Right atrium auricular region (tissue), 2 donors: ENCODE measurements around the gene LITAF. TPM values are rescaled to one million over a fixed set of nuclear protein-coding genes. Genes with fewer than 3 reads are reported as not detected.

Source experiments
- DNase-seq: peaks from one replicate; pipeline ENCODE4 v3.0.0-alpha.2; 2019; ENCODE audit warnings: low spot score
- H3K27ac ChIP-seq, 2 donors: fragments of 200-600 bp; sonication (generic); 1 replicate in 1 of 2; 2 replicates in 1 of 2; pipeline ENCODE4 v1.5.1; 2016 to 2019
- H3K27me3 ChIP-seq, 2 donors: fragments of 200-600 bp; sonication (generic); one replicate each; pipeline versions ENCODE4 v1.5.1 to v1.6.0; 2017 to 2019
- H3K36me3 ChIP-seq: fragments of 200-600 bp; sonication (generic); one replicate; pipeline ENCODE4 v1.5.1; 2016
- H3K4me1 ChIP-seq, 2 donors: fragments of 200-600 bp; sonication (generic); one replicate each; pipeline versions ENCODE4 v1.5.1 to v1.6.0; 2017 to 2019
- H3K4me3 ChIP-seq, 2 donors: fragments of 200-600 bp; sonication (generic); 1 replicate in 1 of 2; 2 replicates in 1 of 2; pipeline ENCODE4 v1.5.1; 2017 to 2019; ENCODE audit warnings: mild to moderate bottlenecking in 1 of 2, moderate library complexity in 1 of 2
- H3K9me3 ChIP-seq, 2 donors: fragments of 200-600 bp; sonication (generic); one replicate each; pipeline ENCODE4 v1.5.1; 2019
- total RNA-seq, 2 donors: library from RNA; depleted of rRNA; stranded (reverse); fragments of >200 nt; gene quantifications; one replicate each; pipeline ENCODE4 v1.1.0, GENCODE V29; 2016
- TF ChIP-seq, protein P1 (sequence below), 2 donors: fragments of 200-600 bp; sonication (generic); IDR thresholded peaks; one replicate each; pipeline ENCODE4 v1.5.1; 2019; ENCODE audit warnings: antibody characterized with exemption in 2 of 2

The LITAF gene
- total RNA-seq, 2 donors from 2014 or later = 48.1 to 50.7 TPM

DNA sequence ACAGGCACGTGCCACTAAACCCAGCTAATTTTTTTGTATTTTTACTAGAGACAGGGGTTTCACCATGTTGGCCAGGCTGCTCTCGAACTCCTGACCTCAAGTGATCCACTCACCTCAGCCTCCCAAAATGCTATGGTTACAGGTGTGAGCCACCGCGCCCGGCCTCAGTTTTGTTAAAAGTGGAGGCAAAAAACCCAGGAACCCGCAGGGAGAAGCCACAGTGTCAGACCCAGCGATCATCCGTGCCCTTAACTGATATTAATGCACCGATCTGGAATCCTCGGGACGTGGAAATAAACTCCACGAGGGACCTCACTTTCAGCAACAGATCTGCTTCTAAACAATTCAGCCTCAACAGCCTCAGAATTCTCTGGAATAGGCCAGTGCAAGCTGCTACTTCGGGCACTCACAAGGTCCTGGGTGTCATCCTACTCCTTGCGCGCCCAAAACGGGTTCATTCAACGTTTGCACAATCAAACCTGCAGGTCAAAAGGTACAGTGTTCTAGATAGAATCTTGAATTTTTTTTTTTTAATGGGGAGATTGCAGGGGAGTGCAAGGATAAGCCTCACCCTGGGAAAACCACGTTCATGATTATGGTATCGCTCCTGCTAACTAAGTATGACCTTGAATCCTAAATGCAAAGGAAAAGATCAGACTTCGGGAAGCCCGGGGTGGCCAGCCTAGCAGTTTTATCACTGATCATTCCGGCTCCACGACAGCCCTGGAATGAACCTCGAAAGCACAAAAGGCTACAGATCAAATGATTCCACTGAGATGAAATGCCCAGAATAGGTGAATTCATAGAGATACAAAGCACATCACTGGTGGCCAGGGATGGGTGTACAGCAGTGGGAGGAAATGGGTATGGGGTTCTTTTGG lies 22.4 kb downstream of the LITAF start:
- DNase-seq = no peak
- Histone ChIP-seq H3K27ac (peak overlapping the region in 1 of 2 donors; percentile 16), H3K36me3 (no peaks in the 10 kb centered on the region), H3K4me1 (peaks cover 0 to 22% of the 10 kb centered on the region in 2 donors), H3K9me3 (no peaks in the 10 kb centered on the region), H3K4me3 (no peak overlapping the region), H3K27me3 (no peaks in the 10 kb centered on the region)
- TF ChIP-seq, protein P1, sequence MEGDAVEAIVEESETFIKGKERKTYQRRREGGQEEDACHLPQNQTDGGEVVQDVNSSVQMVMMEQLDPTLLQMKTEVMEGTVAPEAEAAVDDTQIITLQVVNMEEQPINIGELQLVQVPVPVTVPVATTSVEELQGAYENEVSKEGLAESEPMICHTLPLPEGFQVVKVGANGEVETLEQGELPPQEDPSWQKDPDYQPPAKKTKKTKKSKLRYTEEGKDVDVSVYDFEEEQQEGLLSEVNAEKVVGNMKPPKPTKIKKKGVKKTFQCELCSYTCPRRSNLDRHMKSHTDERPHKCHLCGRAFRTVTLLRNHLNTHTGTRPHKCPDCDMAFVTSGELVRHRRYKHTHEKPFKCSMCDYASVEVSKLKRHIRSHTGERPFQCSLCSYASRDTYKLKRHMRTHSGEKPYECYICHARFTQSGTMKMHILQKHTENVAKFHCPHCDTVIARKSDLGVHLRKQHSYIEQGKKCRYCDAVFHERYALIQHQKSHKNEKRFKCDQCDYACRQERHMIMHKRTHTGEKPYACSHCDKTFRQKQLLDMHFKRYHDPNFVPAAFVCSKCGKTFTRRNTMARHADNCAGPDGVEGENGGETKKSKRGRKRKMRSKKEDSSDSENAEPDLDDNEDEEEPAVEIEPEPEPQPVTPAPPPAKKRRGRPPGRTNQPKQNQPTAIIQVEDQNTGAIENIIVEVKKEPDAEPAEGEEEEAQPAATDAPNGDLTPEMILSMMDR (IDR thresholded peaks at IDR 0.05) = no peak

DNA sequence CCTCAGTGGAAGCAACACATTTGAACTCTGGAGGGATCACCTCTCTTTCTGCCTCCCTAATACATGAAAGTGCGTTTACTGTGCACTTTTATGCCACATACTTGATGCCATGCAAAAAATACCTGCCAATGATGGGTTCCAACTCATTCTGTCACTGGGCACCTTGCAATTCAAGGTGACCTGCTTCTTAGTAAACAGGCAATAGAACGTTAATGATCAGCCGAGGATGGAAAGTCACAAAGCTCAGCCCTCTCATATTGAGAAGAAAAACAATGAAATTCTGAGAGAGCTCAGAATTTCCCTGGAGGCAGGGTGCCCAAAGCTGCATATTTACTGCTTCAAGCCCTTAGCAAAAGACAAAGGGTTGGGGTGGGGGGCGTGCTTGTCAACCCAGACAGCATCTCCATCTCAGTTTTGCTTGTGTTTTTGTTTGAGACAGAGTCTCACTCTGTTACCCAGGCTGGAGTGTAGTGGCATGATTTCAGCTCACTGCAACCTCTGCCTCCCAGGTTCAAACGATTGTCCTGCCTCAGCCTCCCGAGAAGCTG lies 23.2 kb downstream of the LITAF start:
- no peak overlapping the region for H3K4me3 ChIP-seq
- H3K4me1 ChIP-seq = peaks cover 0 to 22% of the 10 kb centered on the region in 2 donors
- no peak for DNase-seq
- no peak overlapping the region for H3K27ac ChIP-seq
- H3K9me3 ChIP-seq = no peaks in the 10 kb centered on the region
- H3K27me3 ChIP-seq = no peaks in the 10 kb centered on the region
- TF ChIP-seq, protein P1 (IDR thresholded peaks at IDR 0.05) = no peak
- no peaks in the 10 kb centered on the region for H3K36me3 ChIP-seq

DNA sequence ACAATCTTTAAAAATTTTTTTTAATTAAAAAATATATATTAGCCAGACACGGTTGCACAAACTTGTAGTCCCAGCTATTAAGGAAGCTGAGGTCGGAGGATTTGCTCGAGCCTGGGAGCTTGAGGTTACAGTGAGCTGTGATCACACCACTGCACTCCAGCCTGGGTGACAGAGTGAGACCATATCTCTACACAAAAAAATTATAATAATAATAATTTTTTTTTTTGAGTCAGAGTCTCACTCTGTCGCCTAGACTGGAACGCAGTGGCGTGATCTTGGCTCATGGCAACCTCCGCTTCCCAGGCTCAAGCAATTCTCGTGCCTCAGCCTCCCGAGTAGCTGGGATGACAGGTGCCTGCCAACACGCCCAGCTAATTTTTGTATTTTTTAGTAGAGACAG lies 23.8 kb downstream of the LITAF start:
- Histone ChIP-seq H3K4me3 (no peak overlapping the region), H3K27me3 (no peaks in the 10 kb centered on the region), H3K36me3 (no peaks in the 10 kb centered on the region), H3K4me1 (peaks cover 0 to 27% of the 10 kb centered on the region in 2 donors), H3K9me3 (no peaks in the 10 kb centered on the region), H3K27ac (no peak overlapping the region)
- no peak for DNase-seq
- TF ChIP-seq, protein P1 (IDR thresholded peaks at IDR 0.05) = no peak

DNA sequence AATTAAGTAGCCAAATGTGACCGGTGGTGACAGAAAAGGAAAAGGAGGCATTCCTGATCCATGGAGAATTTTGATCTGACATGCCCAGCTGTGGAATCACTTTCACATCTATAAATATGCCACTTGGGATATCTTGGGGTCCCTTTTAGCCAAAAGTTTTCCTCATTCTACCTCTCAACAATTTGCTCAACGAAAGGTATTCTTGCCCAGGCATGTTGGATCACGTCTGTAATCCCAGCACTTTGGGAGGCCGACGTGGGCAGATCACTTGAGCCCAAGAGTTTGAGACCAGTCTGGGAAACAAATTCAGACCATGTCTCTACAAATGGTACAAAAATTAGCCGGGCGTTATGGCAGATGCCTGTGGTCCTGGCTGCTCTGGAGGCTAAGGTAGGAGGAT lies 24.3 kb downstream of the LITAF start:
- no peaks in the 10 kb centered on the region for H3K9me3 ChIP-seq
- TF ChIP-seq, protein P1 (IDR thresholded peaks at IDR 0.05) = no peak
- no peak overlapping the region for H3K27ac ChIP-seq
- no peak overlapping the region for H3K4me3 ChIP-seq
- no peaks in the 10 kb centered on the region for H3K27me3 ChIP-seq
- DNase-seq = no peak
- no peaks in the 10 kb centered on the region for H3K36me3 ChIP-seq
- H3K4me1 ChIP-seq = peaks cover 0 to 33% of the 10 kb centered on the region in 2 donors

DNA sequence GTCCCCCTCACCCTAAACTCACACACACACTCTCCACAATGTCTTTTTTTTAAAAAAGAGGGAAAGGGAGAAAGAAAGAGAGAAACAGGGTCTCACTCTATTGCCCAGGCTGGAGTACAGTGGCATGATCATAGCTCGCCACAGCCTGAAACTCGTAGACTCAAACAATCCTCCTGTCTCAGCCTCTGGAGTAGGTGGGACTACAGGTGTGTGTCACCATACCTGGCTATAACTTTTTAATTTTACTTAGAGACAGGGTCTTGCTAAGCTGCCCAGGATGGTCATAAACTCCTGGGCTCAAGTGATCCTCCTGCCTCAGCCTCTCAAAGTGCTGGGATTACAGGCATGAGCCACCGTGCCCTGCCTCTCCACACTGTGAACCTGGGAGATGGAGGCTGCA lies 24.9 kb downstream of the LITAF start:
- H3K4me1 ChIP-seq = peaks cover 0 to 36% of the 10 kb centered on the region in 2 donors
- no peak for DNase-seq

More for the DNA sequence above, 24.9 kb downstream of the LITAF start:
- peak overlapping the region; percentile 48 to 61 for H3K27ac ChIP-seq
- H3K9me3 ChIP-seq = no peaks in the 10 kb centered on the region
- TF ChIP-seq, protein P1 (IDR thresholded peaks at IDR 0.05) = no peak
- no peak overlapping the region for H3K4me3 ChIP-seq
- no peaks in the 10 kb centered on the region for H3K36me3 ChIP-seq
- no peaks in the 10 kb centered on the region for H3K27me3 ChIP-seq
